Body of pancreas (tissue), 4 donors: ENCODE results near the gene UCP2.

ENCODE experiments used
- POLR2A ChIP-seq, 3 donors: fragments of 450-650 bp; IDR thresholded peaks; one replicate each; pipeline ENCODE4 v1.6.1; 2016; ENCODE audit warnings: antibody characterized with exemption in 3 of 3, mild to moderate bottlenecking in 2 of 3
- TF ChIP-seq, protein P1 (sequence below), 7 experiments: fragments of 450-650 bp in 4 of 7; fragments of 200-600 bp in 3 of 7; sonication (generic) in 3 of 7; IDR thresholded peaks; one replicate each; pipeline ENCODE4 v1.5.1; 2016 to 2019; ENCODE audit warnings: antibody characterized with exemption in 7 of 7

DNA sequence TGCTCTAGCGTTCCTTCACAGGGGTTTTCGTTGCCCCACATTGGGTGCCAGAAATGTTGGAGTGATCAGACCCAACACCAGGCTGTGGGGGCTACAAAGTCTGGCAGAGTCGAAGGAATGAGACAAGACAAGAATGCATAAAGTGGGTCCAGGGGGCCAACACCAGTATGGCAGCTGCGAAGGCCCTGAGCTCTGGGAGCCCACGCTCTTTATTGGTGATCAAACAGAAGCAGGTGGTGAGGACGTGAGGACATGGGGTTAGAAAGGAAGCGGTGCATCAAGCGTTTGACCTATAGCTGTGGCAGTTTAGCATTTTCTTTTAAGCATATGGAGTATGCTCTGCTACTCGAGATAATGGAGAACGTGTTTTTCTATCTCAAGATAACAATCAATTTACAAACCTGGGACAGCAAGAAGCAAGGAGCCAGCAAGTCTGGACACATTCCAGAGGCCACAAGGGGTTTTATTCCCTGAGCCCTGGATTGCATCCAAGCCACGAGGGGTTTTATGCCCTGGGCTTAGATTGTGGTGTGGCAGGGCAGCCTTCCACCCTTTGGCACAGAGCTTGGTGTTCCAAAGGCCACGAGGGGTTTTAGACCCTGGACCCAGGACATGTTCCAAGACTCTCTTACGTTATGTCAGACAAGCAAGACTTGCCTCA is 35.7 kb downstream of the UCP2 start:
- TF ChIP-seq POLR2A (IDR thresholded peaks at IDR 0.05): no peak
- TF ChIP-seq, protein P1, sequence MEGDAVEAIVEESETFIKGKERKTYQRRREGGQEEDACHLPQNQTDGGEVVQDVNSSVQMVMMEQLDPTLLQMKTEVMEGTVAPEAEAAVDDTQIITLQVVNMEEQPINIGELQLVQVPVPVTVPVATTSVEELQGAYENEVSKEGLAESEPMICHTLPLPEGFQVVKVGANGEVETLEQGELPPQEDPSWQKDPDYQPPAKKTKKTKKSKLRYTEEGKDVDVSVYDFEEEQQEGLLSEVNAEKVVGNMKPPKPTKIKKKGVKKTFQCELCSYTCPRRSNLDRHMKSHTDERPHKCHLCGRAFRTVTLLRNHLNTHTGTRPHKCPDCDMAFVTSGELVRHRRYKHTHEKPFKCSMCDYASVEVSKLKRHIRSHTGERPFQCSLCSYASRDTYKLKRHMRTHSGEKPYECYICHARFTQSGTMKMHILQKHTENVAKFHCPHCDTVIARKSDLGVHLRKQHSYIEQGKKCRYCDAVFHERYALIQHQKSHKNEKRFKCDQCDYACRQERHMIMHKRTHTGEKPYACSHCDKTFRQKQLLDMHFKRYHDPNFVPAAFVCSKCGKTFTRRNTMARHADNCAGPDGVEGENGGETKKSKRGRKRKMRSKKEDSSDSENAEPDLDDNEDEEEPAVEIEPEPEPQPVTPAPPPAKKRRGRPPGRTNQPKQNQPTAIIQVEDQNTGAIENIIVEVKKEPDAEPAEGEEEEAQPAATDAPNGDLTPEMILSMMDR (IDR thresholded peaks at IDR 0.05): no peak
